8988T (cell line): ENCODE data around the gene DENND5B.
A peak's percentile ranks its signal among the peaks of the same experiment; 100 is the strongest.
"Not testable (repeated sequence)": the region's sequence is repeated elsewhere in the genome, so short reads cannot be mapped to it uniquely, and the experiment has no call there.

Source experiments
- DNase-seq: peaks from one replicate; pipeline ENCODE4 v3.0.0; 2011

The DENND5B gene

DNA sequence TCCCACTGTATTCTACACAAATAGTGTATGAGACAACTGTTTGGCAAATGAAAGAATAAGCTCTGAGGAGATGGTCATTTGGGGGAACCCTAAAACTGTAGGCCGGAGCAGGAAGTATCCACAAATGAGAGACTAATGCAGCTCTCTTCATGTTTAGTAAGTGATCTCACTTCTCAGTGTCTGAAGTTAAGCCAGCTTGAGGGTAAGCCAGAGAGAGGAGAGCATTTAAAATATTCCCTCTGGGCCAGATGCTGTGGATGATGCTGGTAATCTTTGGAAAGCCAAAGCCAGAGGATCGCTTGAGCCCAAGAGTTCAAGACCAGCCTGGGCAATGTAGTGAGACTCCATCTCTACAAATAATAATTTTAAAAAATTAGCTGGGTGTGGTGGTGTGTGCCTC lies 134.4 kb downstream of the DENND5B start:
- no peak for DNase-seq

- DNase-seq = no peak
Observed at GRCh38 chr12:31444736-31445135, 146.2 kb downstream of the DENND5B start.

DNA sequence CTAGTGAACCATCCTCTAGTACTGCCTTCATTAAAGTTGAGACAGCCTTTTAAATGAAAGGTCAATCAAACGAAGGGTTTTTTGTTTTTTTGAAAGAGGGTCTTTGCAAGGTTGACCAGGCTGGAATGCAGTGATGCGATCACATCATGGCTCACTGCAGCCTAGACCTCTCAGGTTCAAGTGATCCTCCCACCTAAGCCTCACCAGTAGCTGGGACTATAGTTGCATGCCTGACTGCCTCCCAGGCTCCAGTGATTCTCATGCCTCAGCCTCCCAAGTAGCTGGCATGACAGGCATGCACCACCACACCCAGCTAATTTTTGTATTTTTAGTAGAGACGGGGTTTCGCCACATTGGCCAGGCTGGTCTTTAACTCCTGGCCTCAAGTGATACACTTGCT lies 150.3 kb downstream of the DENND5B start:
- no peak for DNase-seq

GRCh38 chr12:31440134-31440533 lies 150.8 kb downstream of the DENND5B start:
- DNase-seq = no peak

DNA sequence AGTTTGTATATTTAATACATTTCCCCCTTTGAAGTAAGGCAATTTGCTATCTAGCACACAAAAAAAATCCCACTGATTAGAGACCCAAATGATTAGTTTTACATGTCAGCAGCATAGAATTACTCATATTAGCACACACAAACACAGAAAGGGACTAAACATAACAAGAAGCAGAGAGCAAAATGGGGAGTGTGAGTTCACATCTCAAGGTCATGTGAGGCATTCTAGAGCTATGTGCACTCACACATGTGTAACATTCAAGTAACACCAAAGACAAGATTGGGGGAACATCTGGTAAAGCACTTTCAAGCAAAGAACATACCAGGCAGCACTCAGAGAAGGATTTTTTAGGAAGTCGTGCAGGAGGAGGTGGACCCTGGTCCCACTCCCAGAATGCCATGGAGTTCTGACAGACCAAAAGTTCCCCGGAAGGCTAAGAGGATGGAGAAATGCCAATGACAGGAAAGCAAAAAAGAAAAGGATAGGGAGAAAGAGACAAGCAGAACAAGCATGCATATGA lies 159.2 kb downstream of the DENND5B start:
- DNase-seq = no peak

DNA sequence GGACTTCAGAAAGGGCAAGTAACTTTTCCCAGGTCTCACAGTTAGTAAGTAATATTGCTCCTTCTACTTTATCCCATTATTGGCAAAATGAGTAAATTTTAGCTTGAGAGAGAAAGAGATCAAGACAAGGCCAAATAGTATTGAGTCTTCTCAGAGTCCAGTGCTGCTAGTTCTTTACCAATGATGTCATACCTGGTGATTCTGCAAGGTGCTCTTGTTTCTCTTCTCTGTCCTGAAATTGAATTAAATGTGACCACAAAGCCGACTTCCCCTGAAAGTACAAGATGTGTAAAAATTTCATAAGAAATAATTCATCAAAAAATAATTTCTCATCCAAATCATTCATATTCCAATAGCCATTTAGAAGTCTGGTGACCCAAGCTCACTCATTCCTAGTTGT lies 167.5 kb downstream of the DENND5B start:
- no peak for DNase-seq

DNA sequence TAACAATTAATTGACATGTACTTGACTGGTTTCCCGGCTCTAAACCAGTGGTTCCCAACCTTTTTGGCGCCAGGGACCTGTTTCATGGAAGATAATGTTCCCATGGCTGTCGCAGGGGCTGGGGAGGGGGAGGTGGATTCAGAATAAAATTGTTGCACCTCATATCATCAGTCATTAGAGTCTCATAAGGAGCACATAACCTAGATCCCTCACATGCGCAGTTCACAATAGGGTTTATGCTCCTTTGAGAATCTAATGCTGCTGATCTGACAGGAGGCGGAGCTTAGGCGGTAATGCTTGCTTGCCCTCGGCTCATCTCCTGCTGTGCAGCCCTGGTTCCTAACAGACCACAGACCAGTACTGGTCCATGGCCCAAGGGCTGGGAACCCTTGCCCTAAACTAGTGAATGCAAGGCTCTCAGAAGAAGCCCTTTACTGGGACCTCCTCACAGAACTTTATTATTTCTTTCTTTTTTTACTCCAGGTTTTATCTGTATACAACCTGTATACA lies 178.6 kb downstream of the DENND5B start:
- no peak for DNase-seq

DNA sequence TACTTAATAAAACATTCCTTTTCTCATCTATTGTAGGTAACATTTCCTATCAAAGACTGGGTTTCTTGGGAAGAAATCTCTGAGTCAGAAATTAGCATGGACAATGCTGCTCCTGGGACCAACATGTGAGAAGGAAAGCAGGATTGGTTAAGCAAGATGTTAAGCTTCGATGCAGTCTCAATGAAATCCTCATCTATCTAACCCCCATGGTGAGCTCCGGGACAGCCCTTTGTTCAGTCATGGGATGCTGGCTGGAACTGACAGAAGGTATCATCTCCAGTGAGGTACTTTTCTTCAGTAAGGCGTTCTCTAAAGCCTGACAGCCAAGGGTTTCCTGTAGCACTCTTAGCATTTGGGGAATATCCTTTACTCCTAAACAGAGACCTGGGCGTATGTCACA lies 182.2 kb downstream of the DENND5B start:
- no peak for DNase-seq

DNA sequence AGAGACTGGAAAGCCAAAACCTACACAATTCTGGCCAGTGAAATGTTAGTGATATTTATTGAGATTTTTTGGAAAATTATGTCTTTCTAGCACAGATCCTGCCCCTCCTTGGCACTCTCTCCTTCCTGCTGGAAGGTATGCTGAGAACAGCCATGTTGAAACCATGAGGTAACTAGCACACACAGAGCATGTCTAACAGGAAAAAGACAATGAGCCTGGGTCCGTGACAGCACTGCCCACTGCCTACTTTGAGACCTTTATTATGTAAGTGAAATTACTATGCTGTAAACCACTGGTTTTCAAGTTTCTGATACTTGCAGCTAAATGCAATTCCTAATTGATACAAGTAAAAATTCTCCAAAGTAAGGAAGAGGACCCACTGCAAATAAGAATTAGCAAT lies 183.4 kb downstream of the DENND5B start:
- DNase-seq = no peak

DNA sequence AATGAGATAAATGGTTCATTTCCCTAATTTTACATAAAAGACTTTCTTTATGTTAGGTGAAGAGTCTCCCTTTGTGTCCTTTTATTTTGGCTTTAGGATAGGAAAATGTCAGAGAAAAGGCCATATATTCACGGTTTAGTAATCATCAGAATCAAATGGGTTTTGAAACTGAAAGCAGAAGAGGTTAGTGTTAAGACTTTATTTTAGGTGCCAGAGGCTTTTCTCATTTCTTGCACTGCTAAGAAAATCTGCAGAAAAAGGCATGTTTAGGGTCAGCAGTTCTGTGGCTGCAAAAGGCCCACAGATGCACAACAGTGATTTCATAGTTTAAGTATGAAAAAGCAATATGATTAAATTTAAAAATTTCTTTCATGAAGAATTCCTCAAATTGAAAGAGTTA lies 184.6 kb downstream of the DENND5B start:
- DNase-seq = no peak

DNA sequence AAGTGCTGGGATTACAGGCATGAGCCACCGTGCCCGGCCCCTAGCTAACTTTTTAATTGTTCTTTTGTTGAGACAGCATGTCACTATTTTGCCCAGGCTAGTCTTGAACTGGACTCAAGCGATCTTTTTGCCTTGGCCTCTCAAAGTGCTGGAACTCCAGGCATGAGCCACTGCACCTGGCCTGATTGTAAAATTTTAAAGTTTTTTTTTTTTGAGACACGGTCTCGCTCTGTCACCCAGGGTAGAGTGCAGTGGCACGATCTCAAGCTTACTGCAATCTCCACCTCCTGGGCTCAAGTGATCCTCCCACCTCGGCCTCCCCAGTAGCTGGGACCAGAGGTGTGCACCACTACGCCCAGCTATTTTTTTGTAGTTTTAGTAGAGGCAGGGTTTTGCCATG lies 185.9 kb downstream of the DENND5B start:
- DNase-seq = no peak

- DNase-seq = peak; percentile 35
Observed at GRCh38 chr12:31403099-31403607, 187.8 kb downstream of the DENND5B start.

GRCh38 chr12:31393004-31393550 lies 197.9 kb downstream of the DENND5B start:
- DNase-seq = no peak

DNA sequence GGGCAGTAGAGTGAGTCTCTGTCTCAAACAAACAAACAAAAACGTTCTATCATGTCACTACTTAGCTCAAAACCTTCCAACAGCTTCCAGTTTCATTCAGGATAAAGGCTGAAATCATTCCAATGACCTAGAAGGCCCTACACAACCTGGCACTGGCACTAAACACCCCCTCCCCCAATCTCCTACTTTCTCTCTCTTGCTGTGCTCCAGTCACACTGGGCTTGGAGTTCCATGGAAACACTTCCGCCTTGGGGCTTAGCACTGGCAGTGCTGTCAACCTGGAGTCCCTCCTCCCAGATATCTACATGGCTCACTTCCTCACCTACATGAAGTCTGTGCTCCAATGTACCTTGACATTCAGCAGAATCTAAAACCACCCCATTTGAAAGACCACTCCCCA lies 199.9 kb downstream of the DENND5B start:
- no peak for DNase-seq

DNA sequence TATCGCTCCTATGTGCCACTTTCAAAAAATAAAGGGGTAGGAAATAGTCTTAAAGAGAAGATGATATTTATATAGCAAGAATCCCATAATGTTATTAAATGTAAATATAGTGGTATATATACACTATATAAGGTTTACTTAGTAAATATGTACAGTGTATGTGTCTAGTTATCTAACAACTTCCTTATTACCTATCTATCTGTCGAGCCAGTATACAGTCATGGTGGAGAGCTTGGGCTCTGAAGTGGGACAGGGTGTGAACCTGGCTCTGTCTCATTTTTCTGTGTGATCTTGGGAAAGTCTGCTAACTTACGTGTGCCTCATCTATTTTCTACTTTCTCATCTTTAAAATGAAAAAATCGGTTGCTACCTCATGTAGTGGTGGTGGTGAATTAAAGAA lies 202.2 kb downstream of the DENND5B start:
- DNase-seq = no peak

DNA sequence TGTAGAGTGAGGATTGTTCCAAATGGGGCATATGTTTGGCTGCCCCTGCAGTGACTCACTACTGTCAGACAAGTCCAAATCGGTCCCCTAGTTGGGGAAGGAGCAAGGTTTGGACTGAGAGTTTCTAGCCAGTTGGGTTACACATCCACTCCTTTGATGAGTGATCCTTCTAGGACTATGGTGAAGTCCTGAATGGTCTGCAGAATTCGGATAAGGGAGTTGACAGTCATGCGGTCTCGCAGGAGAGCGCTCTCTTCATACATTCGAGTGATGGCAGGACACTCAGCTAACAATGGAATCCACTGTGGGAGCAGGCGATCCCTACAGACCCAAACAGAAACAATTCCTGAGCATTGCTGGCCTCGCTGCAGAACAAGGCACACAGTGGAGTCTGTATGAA lies 203.5 kb downstream of the DENND5B start:
- DNase-seq = no peak

DNA sequence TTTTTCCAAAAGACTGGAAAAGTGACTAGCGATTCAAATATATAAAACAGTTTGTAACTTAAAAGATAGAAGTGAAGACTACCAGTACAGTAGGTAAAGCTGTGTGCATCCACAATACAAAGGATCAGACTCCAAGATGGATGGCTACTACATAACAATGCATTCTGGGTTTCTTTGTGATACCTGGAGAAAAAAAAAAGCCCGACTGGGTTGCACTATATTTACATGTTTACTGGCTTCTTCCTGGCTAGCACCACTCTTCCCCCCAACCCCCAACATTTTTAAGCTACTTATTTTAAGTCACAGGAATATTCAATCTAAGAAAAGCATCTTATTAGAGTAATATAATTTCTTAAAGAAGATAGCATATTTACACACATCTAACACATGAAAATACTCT lies 203.9 kb downstream of the DENND5B start:
- no peak for DNase-seq

DNA sequence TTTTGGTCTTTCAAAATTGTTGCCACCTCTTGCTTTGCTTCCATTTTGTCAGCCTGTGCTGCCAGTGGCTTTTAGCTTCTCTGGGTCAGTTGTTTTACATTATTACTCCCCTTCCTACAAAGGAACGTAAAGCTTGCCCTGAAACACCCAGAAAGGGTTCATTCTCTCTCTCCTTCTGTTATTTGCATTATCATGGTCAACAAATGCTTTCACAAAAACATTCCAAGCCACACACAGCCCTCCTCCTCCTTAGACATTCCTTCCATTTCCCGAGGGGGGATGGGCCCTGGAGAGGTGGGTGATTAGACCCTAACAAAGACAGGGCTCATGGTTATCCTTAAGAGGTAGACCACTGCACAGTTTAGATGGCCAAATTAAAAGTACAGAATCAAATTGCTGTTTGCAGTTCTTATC lies 204.6 kb downstream of the DENND5B start:
- DNase-seq = no peak

DNA sequence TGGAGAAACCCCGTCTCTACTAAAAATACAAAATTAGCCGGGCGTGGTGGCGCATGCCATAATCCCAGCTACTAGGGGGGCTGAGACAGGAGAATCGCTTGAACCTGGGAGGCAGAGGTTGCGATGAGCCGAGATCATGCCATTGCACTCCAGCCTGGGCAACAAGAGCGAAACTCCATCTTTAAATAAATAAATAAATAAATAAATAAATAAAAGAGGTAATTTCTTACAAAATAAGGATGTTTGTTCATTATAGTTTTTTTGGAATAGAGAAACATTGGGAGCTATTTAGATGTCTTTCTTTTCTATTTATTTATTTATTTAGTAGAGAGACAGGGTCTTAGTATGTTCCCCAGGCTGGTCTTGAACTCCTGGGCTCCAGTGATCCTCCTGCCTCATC lies 213.7 kb downstream of the DENND5B start:
- DNase-seq = not testable (repeated sequence)

DNA sequence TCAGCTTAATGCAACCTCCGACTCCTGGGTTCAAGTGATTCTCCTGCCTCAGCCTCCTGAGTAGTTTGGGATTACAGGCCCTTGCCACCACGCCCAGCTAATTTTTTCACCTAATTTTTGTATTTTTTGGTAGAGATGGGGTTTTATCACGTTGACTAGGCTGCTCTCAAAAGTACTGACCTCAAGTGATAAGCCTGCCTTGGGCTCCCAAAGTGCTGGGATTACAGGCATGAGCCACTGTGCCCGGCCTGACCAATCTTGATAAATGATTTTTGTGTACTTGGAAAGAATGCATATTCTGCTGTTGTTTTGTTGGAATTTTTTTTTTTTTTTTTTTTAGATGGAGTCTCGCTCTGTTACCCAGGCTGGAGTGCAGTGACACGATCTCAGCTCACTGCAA lies 215.5 kb downstream of the DENND5B start:
- DNase-seq = not testable (repeated sequence)

- no peak for DNase-seq
Observed at GRCh38 chr12:31371256-31371620, 219.7 kb downstream of the DENND5B start.

DNA sequence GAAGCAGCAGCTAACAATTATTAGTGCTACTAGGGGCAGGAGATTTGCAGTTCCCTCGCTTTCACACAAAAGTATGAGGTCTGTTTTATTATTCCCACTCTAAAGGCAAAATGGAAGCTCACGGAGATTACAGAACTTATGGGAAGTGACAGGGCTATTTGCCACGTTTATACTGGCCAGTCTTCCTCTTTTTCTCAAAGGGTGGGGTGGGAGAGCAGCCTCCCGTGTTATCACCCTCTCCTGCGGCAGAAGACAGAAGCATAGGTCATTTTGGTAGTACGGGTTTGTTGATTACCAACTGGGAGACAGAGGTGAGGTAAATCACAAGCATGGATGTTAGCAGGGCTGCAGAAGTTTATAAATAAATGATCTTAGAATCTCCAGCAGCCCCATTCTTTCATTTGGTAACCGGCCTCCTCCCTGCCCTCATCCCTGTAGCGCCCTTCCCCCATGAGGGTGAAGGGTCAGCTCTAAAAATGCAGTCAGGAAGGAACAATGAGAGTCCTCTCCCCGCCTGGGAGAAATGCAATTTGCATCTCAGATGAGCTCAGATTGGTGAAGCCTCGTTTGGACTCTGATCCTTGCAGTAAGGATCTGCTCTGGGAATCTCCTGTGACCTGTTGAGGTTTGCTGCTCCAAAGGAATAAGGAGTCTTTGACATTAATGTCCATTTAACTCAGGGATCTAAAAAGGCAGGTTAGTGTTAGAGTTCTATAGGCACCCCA lies 220.2 kb downstream of the DENND5B start:
- DNase-seq = no peak

DNA sequence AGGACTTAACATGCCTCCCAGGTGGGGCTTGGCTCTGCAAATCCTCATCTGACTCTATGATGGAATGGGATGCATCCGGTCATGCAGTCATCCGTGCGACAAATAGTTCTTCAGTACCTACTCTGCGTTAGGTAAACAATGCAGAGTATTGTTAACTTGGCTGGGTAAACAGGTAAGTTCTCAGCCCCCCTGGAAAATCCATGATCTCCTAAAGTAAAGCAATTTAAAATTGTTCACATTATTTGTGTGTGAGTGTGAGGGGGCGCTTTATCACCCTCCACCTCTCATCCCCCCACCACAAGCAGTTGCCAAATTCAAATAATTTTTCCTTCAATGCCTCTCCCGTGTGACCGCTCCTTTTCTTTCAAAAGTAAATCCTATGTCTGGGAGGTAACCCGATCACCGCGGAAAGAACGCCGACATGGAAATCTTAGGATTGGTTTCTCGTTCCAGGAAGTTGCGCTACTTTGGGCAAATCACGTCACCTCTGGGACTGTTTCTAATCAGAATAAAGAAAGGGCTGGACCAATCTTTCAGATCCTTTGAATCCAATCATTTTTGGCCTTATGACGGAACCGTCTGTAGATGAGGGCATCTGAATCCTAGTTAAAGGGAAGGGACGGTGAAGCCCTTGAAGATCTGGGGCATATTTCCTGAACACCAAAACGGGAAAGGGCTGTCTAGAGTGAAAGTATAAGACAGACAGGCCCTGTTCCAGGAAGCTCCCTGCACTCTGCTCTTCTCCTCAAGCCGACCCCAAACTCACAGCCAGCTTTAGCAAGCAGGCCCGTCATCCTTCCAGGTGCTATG lies 221.0 kb downstream of the DENND5B start:
- DNase-seq = no peak
